Umbilical cord (tissue), 1 donor: ENCODE results near the gene NELL1. TPM values are rescaled to one million over a fixed set of nuclear protein-coding genes. Genes with fewer than 3 reads are reported as not detected.

Experiments
- total RNA-seq: library from RNA; depleted of rRNA; stranded (reverse); fragments of >200 nt; gene quantifications from one replicate; pipeline ENCODE4 v1.2.3, GENCODE V29; 2014; ENCODE audit warnings: low replicate concordance; ENCODE audit not compliant: insufficient read depth

The NELL1 gene
- total RNA-seq, 1 donor from 2014 or later, result 4.3 TPM

Other genes starting within 250 kb of the NELL1 start
- 2.2 TPM for gene SLC6A5, start 70.0 kb upstream of the NELL1 start, total RNA-seq